ENCODE results near the gene GMPPA. TPM values are rescaled to one million over a fixed set of nuclear protein-coding genes. Genes with fewer than 3 reads are reported as not detected.
A peak's percentile ranks its signal among the peaks of the same experiment; 100 is the strongest.

GMPPA gene
- total and polyA plus RNA-seq, 9 of the 15 experiments (the other 6 are each of a cell fraction or from before 2014, with no cell fraction given): 7.0 to 101 (median 66.7) TPM

- TF ChIP-seq U2AF1 (optimal IDR thresholded peaks at IDR 0.05; ENCODE audit: low read depth, low read length) (no peak), HNRNPL (IDR thresholded peaks at IDR 0.05; ENCODE audit: low read depth, low read length) (peak; percentile 91), CREM (IDR thresholded peaks at IDR 0.05; ENCODE audit: low read depth) (peak; percentile 87), ELF4 (CRISPR knock-in tag; IDR thresholded peaks at IDR 0.05) (no peak), ZNF785 (CRISPR knock-in tag; IDR thresholded peaks at IDR 0.05) (no peak), CTBP1 (IDR thresholded peaks at IDR 0.05; ENCODE audit: borderline replicate concordance) (peak; percentile 89; the same call in 1 of the 2 replicates), XRCC5 (IDR thresholded peaks at IDR 0.05; ENCODE audit: low read depth, low read length) (0 out of 2 replicates have a peak, but pooled peaks have one; percentile 37), ZEB2 (IDR thresholded peaks at IDR 0.05) (peak; percentile 73; the same call in 1 of the 2 replicates), OTX1 (CRISPR knock-in tag; IDR thresholded peaks at IDR 0.05) (no peak), EHMT2 (IDR thresholded peaks at IDR 0.05) (no peak), EP400 (IDR thresholded peaks at IDR 0.05) (peak; percentile 78), HEY1 (CRISPR knock-in tag; IDR thresholded peaks at IDR 0.05; ENCODE audit: borderline replicate concordance) (no peak)
- TF ChIP-seq, protein P1, sequence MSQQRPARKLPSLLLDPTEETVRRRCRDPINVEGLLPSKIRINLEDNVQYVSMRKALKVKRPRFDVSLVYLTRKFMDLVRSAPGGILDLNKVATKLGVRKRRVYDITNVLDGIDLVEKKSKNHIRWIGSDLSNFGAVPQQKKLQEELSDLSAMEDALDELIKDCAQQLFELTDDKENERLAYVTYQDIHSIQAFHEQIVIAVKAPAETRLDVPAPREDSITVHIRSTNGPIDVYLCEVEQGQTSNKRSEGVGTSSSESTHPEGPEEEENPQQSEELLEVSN (IDR thresholded peaks at IDR 0.05; ENCODE audit: borderline replicate concordance in 1 of 2, extremely low read depth in 1 of 2, insufficient read depth in 1 of 2, insufficient read length in 1 of 2, low read depth in 1 of 2, low read length in 1 of 2, poor library complexity in 1 of 2, severe bottlenecking in 1 of 2): peak in 1 of 2 experiments; percentile 70
- TF ChIP-seq, protein P2, sequence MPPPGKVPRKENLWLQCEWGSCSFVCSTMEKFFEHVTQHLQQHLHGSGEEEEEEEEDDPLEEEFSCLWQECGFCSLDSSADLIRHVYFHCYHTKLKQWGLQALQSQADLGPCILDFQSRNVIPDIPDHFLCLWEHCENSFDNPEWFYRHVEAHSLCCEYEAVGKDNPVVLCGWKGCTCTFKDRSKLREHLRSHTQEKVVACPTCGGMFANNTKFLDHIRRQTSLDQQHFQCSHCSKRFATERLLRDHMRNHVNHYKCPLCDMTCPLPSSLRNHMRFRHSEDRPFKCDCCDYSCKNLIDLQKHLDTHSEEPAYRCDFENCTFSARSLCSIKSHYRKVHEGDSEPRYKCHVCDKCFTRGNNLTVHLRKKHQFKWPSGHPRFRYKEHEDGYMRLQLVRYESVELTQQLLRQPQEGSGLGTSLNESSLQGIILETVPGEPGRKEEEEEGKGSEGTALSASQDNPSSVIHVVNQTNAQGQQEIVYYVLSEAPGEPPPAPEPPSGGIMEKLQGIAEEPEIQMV (tag; conservative IDR thresholded peaks at IDR 0.05; ENCODE audit: low read depth): no peak
- TF ChIP-seq, protein P3, sequence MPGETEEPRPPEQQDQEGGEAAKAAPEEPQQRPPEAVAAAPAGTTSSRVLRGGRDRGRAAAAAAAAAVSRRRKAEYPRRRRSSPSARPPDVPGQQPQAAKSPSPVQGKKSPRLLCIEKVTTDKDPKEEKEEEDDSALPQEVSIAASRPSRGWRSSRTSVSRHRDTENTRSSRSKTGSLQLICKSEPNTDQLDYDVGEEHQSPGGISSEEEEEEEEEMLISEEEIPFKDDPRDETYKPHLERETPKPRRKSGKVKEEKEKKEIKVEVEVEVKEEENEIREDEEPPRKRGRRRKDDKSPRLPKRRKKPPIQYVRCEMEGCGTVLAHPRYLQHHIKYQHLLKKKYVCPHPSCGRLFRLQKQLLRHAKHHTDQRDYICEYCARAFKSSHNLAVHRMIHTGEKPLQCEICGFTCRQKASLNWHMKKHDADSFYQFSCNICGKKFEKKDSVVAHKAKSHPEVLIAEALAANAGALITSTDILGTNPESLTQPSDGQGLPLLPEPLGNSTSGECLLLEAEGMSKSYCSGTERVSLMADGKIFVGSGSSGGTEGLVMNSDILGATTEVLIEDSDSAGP (CRISPR knock-in tag; IDR thresholded peaks at IDR 0.05): no peak
- TF ChIP-seq, protein P4, sequence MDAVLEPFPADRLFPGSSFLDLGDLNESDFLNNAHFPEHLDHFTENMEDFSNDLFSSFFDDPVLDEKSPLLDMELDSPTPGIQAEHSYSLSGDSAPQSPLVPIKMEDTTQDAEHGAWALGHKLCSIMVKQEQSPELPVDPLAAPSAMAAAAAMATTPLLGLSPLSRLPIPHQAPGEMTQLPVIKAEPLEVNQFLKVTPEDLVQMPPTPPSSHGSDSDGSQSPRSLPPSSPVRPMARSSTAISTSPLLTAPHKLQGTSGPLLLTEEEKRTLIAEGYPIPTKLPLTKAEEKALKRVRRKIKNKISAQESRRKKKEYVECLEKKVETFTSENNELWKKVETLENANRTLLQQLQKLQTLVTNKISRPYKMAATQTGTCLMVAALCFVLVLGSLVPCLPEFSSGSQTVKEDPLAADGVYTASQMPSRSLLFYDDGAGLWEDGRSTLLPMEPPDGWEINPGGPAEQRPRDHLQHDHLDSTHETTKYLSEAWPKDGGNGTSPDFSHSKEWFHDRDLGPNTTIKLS (IDR thresholded peaks at IDR 0.05; ENCODE audit: borderline replicate concordance, low read depth): peak; percentile 75; the same call in 1 of the 2 replicates
- TF ChIP-seq, protein P5, sequence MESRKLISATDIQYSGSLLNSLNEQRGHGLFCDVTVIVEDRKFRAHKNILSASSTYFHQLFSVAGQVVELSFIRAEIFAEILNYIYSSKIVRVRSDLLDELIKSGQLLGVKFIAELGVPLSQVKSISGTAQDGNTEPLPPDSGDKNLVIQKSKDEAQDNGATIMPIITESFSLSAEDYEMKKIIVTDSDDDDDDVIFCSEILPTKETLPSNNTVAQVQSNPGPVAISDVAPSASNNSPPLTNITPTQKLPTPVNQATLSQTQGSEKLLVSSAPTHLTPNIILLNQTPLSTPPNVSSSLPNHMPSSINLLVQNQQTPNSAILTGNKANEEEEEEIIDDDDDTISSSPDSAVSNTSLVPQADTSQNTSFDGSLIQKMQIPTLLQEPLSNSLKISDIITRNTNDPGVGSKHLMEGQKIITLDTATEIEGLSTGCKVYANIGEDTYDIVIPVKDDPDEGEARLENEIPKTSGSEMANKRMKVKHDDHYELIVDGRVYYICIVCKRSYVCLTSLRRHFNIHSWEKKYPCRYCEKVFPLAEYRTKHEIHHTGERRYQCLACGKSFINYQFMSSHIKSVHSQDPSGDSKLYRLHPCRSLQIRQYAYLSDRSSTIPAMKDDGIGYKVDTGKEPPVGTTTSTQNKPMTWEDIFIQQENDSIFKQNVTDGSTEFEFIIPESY (CRISPR knock-in tag; IDR thresholded peaks at IDR 0.05): peak; percentile 81
Observed at GRCh38 chr2:219541611-219542180, 43.0 kb downstream of the GMPPA start (continued).

All from K562 (cell line).